H1 (cell line): Measurements from ENCODE around the gene INO80. TPM values are rescaled to one million over a fixed set of nuclear protein-coding genes. Genes with fewer than 3 reads are reported as not detected.
"Not testable (repeated sequence)": the region's sequence is repeated elsewhere in the genome, so short reads cannot be mapped to it uniquely, and the experiment has no call there.

Experiments used
- CTCF ChIA-PET: fragments of 300-600 bp; sonication (Branson Sonifier 250); formaldehyde crosslinking; loops from one replicate; lab custom pipeline; 2021; ENCODE audit not compliant: partially characterized antibody; lab: Charles Lee
- POLR2A ChIA-PET: fragments of 300-600 bp; sonication (Branson Sonifier 250); formaldehyde crosslinking; loops from one replicate; lab custom pipeline; 2021; ENCODE audit warnings: inconsistent platforms; ENCODE audit not compliant: partially characterized antibody; lab: Charles Lee
- DNase-seq, 2 experiments: peaks; one replicate each; pipeline versions ENCODE4 v3.0.0 to v3.0.0-alpha.2; 2010 to 2022; ENCODE audit warnings: low spot score in 2 of 2, low read depth in 1 of 2, mixed read lengths in 1 of 2
- FAIRE-seq: peaks from 2 replicates; lab custom pipeline; 2011; peaks lifted over from hg19 to GRCh38; lab: Jason Lieb, UNC
- H2AFZ ChIP-seq: 2 replicates; pipeline ENCODE4 v1.8.1; 2012; ENCODE audit warnings: low read length, inconsistent platforms
- H2AK5ac ChIP-seq: 2 replicates; pipeline ENCODE4 v1.6.1; 2013; ENCODE audit warnings: low read depth, low read length
- H2BK120ac ChIP-seq: replicated peaks from 2 replicates; pipeline ENCODE3; 2013; ENCODE audit warnings: low read depth, low read length, inconsistent platforms
- H2BK12ac ChIP-seq: 2 replicates; pipeline ENCODE4 v1.6.1; 2013; ENCODE audit warnings: low read depth, low read length
- H2BK15ac ChIP-seq: 2 replicates; pipeline ENCODE4 v1.6.1; 2013; ENCODE audit warnings: low read length
- H2BK20ac ChIP-seq: 2 replicates; pipeline ENCODE4 v1.6.1; 2013; ENCODE audit warnings: low read length
- H2BK5ac ChIP-seq: 2 replicates; pipeline ENCODE4 v1.6.1; 2013; ENCODE audit warnings: low read depth, low read length
- H3K14ac ChIP-seq: 2 replicates; pipeline ENCODE4 v1.6.1; 2013; ENCODE audit warnings: inconsistent platforms; ENCODE audit not compliant: insufficient read length
- H3K18ac ChIP-seq: 2 replicates; pipeline ENCODE4 v1.6.1; 2013; ENCODE audit warnings: low read length; ENCODE audit errors: extremely low read depth
- H3K23ac ChIP-seq: 2 replicates; pipeline ENCODE4 v1.6.1; 2013; ENCODE audit warnings: inconsistent platforms; ENCODE audit not compliant: insufficient read length
- H3K23me2 ChIP-seq: 2 replicates; pipeline ENCODE4 v1.6.1; 2013; ENCODE audit warnings: low read depth, low read length
- H3K27ac ChIP-seq: 2 replicates; pipeline ENCODE4 v1.6.1; 2011; ENCODE audit warnings: low read depth, low read length, inconsistent platforms
- H3K27me3 ChIP-seq, 4 experiments: replicated peaks in 1 of 4; 1 replicate in 1 of 4; 2 replicates in 3 of 4; pipeline versions ENCODE4 v1.6.1 to v1.8.1; 2011 to 2013; ENCODE audit warnings: low read length in 3 of 4, mild to moderate bottlenecking in 3 of 4, inconsistent platforms in 2 of 4, mixed read lengths in 2 of 4, moderate library complexity in 1 of 4; ENCODE audit not compliant: control insufficient read depth in 3 of 4, insufficient read depth in 3 of 4; ENCODE audit errors: extremely low read depth in 1 of 4
- H3K36me3 ChIP-seq, 4 experiments: 2 replicates each; pipeline versions ENCODE4 v1.6.1 to v1.8.1; 2011 to 2013; ENCODE audit warnings: mild to moderate bottlenecking in 4 of 4, low read length in 3 of 4, moderate library complexity in 2 of 4, control low read depth in 1 of 4, inconsistent platforms in 1 of 4; ENCODE audit not compliant: insufficient read depth in 4 of 4, control insufficient read depth in 2 of 4
- H3K4ac ChIP-seq: replicated peaks from 2 replicates; pipeline ENCODE3; 2013; ENCODE audit warnings: low read length, low read depth, mixed read lengths, inconsistent platforms; ENCODE audit not compliant: insufficient read length
- H3K4me1 ChIP-seq, 4 experiments: replicated peaks in 1 of 4; 1 replicate in 1 of 4; 2 replicates in 3 of 4; pipeline versions ENCODE4 v1.6.1 to v1.8.1; 2011 to 2013; ENCODE audit warnings: low read length in 3 of 4, inconsistent platforms in 2 of 4, mixed read lengths in 1 of 4; ENCODE audit not compliant: insufficient read depth in 4 of 4, control insufficient read depth in 3 of 4
- H3K4me2 ChIP-seq, 2 experiments: 2 replicates each; pipeline versions ENCODE4 v1.6.1 to v1.8.1; 2011 to 2013; ENCODE audit warnings: low read depth in 2 of 2, low read length in 2 of 2, control low read depth in 1 of 2, inconsistent platforms in 1 of 2, mild to moderate bottlenecking in 1 of 2; ENCODE audit not compliant: insufficient read depth in 1 of 2
- H3K4me3 ChIP-seq, 4 experiments: fragments of 200-600, 300-600 bp in 1 of 4; sonication (generic), shearing (Covaris generic), sonication (Bioruptor Twin) in 1 of 4; 2 replicates each; pipeline versions ENCODE4 v1.5.1 to v1.8.1; 2011 to 2016; ENCODE audit warnings: low read length in 4 of 4, low read depth in 3 of 4, control low read depth in 2 of 4, inconsistent platforms in 2 of 4, mild to moderate bottlenecking in 2 of 4, mixed read lengths in 1 of 4, moderate library complexity in 1 of 4; ENCODE audit not compliant: insufficient read depth in 2 of 4; ENCODE audit errors: extremely low read depth in 1 of 4
- H3K56ac ChIP-seq: replicated peaks from 2 replicates; pipeline ENCODE3; 2013; ENCODE audit warnings: low read depth, mild to moderate bottlenecking, mixed read lengths, low read length, inconsistent platforms; ENCODE audit not compliant: insufficient read length
- H3K79me1 ChIP-seq: 2 replicates; pipeline ENCODE4 v1.6.1; 2013; ENCODE audit warnings: low read depth, low read length, control low read depth
- H3K79me2 ChIP-seq, 2 experiments: 2 replicates each; pipeline versions ENCODE4 v1.6.1 to v1.8.1; 2012 to 2013; ENCODE audit warnings: low read length in 2 of 2, mild to moderate bottlenecking in 2 of 2, inconsistent platforms in 1 of 2; ENCODE audit not compliant: insufficient read depth in 2 of 2, control insufficient read depth in 1 of 2
- H3K9ac ChIP-seq, 4 experiments: replicated peaks in 1 of 4; 1 replicate in 1 of 4; 2 replicates in 3 of 4; pipeline versions ENCODE4 v1.6.1 to v1.8.1; 2011 to 2013; ENCODE audit warnings: low read depth in 3 of 4, low read length in 3 of 4, control low read depth in 2 of 4, mild to moderate bottlenecking in 2 of 4, moderate library complexity in 2 of 4, inconsistent platforms in 1 of 4; ENCODE audit errors: extremely low read depth in 1 of 4
- H3K9me3 ChIP-seq, 2 experiments: 2 replicates each; pipeline versions ENCODE4 v1.6.1 to v1.8.1; 2012 to 2013; ENCODE audit warnings: mild to moderate bottlenecking in 2 of 2, moderate library complexity in 2 of 2, control low read depth in 1 of 2, inconsistent platforms in 1 of 2, low read depth in 1 of 2, low read length in 1 of 2, mixed read lengths in 1 of 2; ENCODE audit not compliant: insufficient read depth in 2 of 2
- H4K20me1 ChIP-seq, 2 experiments: replicated peaks in 1 of 2; 2 replicates each; pipeline versions ENCODE3 to v1.8.1; 2011 to 2013; ENCODE audit warnings: inconsistent platforms in 2 of 2, low read length in 2 of 2, mild to moderate bottlenecking in 1 of 2; ENCODE audit not compliant: insufficient read depth in 2 of 2, control insufficient read depth in 1 of 2
- H4K5ac ChIP-seq: 2 replicates; pipeline ENCODE4 v1.6.1; 2013; ENCODE audit warnings: low read length, low read depth, mixed read lengths, inconsistent platforms; ENCODE audit not compliant: insufficient read length
- H4K8ac ChIP-seq: 2 replicates; pipeline ENCODE4 v1.8.0; 2013; ENCODE audit warnings: mild to moderate bottlenecking, moderate library complexity, low read length, inconsistent platforms; ENCODE audit not compliant: insufficient read depth; ENCODE audit errors: extremely low read depth
- H4K91ac ChIP-seq: replicated peaks from 2 replicates; pipeline ENCODE3; 2013; ENCODE audit warnings: low read length, mixed read lengths, inconsistent platforms; ENCODE audit not compliant: insufficient read length
- WGBS, 2 experiments: shearing (Covaris generic) in 1 of 2; methylation state at CpG; one replicate each; pipeline versions ENCODE4 v1.1.6 to v1.1.7; 2013 to 2015; ENCODE audit warnings: low lambda C conversion rate in 2 of 2, mixed read lengths in 2 of 2, inconsistent platforms in 1 of 2, low coverage in 1 of 2, missing lambda C conversion rate in 1 of 2; ENCODE audit not compliant: insufficient replicate concordance in 2 of 2, insufficient coverage in 1 of 2, insufficient read length in 1 of 2; ENCODE audit errors: extremely low coverage in 1 of 2, missing lambda C conversion rate in 1 of 2; 5-methylcytosine and 5-hydroxymethylcytosine counted together
- polyA plus RNA-seq, 7 experiments: library from polyadenylated mRNA; depleted of rRNA in 3 of 7; stranded (reverse) in 5 of 7; unstranded in 2 of 7; fragments of >200 nt in 5 of 7; fragments of 200-250 nt in 2 of 7; gene quantifications; 1 replicate in 5 of 7; 2 replicates in 1 of 7; 4 replicates in 1 of 7; pipeline versions ENCODE4 v1.2.1 to v1.2.3, GENCODE V29; 2011 to 2013; ENCODE audit warnings: missing spikeins in 2 of 7, mixed read lengths in 2 of 7
- total RNA-seq: library from RNA; stranded (reverse); fragmentation: NEBNext Ultra II Directional; extraction: Animal tissue kit (Norgen Biotek cat#: 25700); gene quantifications from 2 replicates; pipeline ENCODE4 v1.2.1, GENCODE V29; 2021

The INO80 gene
- total and polyA plus RNA-seq, 2 of the 8 experiments (the other 6 are each of a cell fraction or from before 2014, with no cell fraction given), result 4.3 to 24.5 TPM

- H3K4me1 ChIP-seq, H3K27ac ChIP-seq, H3K4ac ChIP-seq, H3K56ac ChIP-seq, H2AFZ ChIP-seq, H2BK20ac ChIP-seq, H3K4me3 ChIP-seq, H3K79me1 ChIP-seq, H2BK15ac ChIP-seq, H3K18ac ChIP-seq, H3K27me3 ChIP-seq, H2BK12ac ChIP-seq, H4K5ac ChIP-seq, CTCF ChIA-PET, H3K14ac ChIP-seq, H2BK120ac ChIP-seq, H3K9ac ChIP-seq, H3K79me2 ChIP-seq, H3K4me2 ChIP-seq, H3K23ac ChIP-seq, H3K9me3 ChIP-seq, H4K8ac ChIP-seq, H3K23me2 ChIP-seq, FAIRE-seq, H2AK5ac ChIP-seq, DNase-seq, H3K36me3 ChIP-seq, H4K20me1 ChIP-seq, H4K91ac ChIP-seq, H2BK5ac ChIP-seq: not testable (repeated sequence)
- WGBS, 2 experiments, result 93% methylated on average over 7 of the region's 7 CpGs; no CpG with 5 or more reads in 1 of the 2 experiments
- POLR2A ChIA-PET, result interaction anchor here (2.8 kb wide), 1 partner anchor 23 kb away, joined by 10 read pairs; the partner anchor contains the start of gene INO80
Observed at GRCh38 chr15:41139112-41139511, 23.0 kb upstream of the INO80 start.

DNA sequence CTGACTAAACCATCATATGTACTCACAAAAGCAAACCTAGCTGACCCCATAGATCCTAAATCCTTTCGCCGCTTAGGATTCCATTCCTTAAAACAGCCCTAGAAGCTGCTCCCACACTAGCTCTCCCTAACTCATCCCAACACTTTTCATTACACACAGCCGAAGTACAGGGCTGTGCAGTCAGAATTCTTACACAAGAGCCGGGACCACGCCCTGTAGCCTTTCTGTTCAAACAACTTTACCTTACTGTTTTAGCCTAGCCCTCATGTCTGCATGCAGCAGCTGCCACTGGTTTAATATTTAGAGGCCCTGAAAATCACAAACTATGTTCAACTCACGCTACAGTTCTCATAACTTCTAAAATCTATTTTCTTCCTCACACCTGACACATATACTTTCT lies 19.5 kb upstream of the INO80 start:
- H2BK5ac ChIP-seq, DNase-seq, H3K56ac ChIP-seq, H2AK5ac ChIP-seq, H3K23me2 ChIP-seq, H3K23ac ChIP-seq, H3K79me1 ChIP-seq, H4K91ac ChIP-seq, H3K27ac ChIP-seq, H3K27me3 ChIP-seq, POLR2A ChIA-PET, H3K36me3 ChIP-seq, H2BK120ac ChIP-seq, H3K9ac ChIP-seq, H2BK12ac ChIP-seq, H2AFZ ChIP-seq, H2BK20ac ChIP-seq, H3K4me3 ChIP-seq, H3K14ac ChIP-seq, H3K4ac ChIP-seq, H3K9me3 ChIP-seq, H2BK15ac ChIP-seq, H4K8ac ChIP-seq, H3K4me1 ChIP-seq, FAIRE-seq, H4K20me1 ChIP-seq, H3K18ac ChIP-seq, H3K79me2 ChIP-seq, H3K4me2 ChIP-seq, H4K5ac ChIP-seq: not testable (repeated sequence)
- 91% methylated on average over 6 of the region's 6 CpGs; no CpG with 5 or more reads in 1 of the 2 experiments for WGBS, 2 experiments
- CTCF ChIA-PET, result interaction anchor here (0.7 kb wide), 1 partner anchor 11 kb away, joined by 3 read pairs; no protein-coding TSS in a partner anchor
